Gastroesophageal sphincter (tissue), 4 donors: ENCODE measurements around the gene SSBP4. TPM values are rescaled to one million over a fixed set of nuclear protein-coding genes. Genes with fewer than 3 reads are reported as not detected.
A peak's percentile ranks its signal among the peaks of the same experiment; 100 is the strongest.

Source experiments
- ATAC-seq: fragments of 150-250 bp; one replicate; pipeline ENCODE4 v1.9.1; 2016; ENCODE audit warnings: mild to moderate bottlenecking, moderate library complexity
- H3K27ac ChIP-seq, 4 donors: fragments of 200-600 bp; sonication (generic) in 3 of 4; 1 replicate in 3 of 4; 2 replicates in 1 of 4; pipeline ENCODE4 v1.5.1; 2016 to 2019
- H3K27me3 ChIP-seq: fragments of 200-600 bp; sonication (generic); one replicate; pipeline ENCODE4 v1.5.1; 2019
- H3K36me3 ChIP-seq, 2 donors: fragments of 200-600 bp; sonication (generic); one replicate each; pipeline ENCODE4 v1.5.1; 2019; ENCODE audit warnings: control low read depth in 1 of 2
- H3K4me1 ChIP-seq, 3 donors: fragments of 200-600 bp; sonication (generic); 1 replicate in 2 of 3; 2 replicates in 1 of 3; pipeline ENCODE4 v1.5.1; 2016 to 2019; ENCODE audit warnings: control low read depth in 2 of 3
- H3K4me3 ChIP-seq, 2 donors: fragments of 200-600 bp; sonication (generic); one replicate each; pipeline ENCODE4 v1.5.1; 2019; ENCODE audit warnings: mild to moderate bottlenecking in 1 of 2, moderate library complexity in 1 of 2
- H3K9me3 ChIP-seq, 3 donors: fragments of 200-600 bp; sonication (generic); one replicate each; pipeline ENCODE4 v1.5.1; 2017 to 2019; ENCODE audit warnings: control low read depth in 2 of 3
- EP300 ChIP-seq: sonication (generic); formaldehyde crosslinking; IDR thresholded peaks from one replicate; pipeline ENCODE4 v1.6.1; 2017; ENCODE audit warnings: antibody characterized with exemption, mild to moderate bottlenecking
- POLR2A ChIP-seq, 2 donors: fragments of 450-650 bp; IDR thresholded peaks; one replicate each; pipeline ENCODE4 v1.6.1; 2017; ENCODE audit warnings: antibody characterized with exemption in 2 of 2, mild to moderate bottlenecking in 2 of 2, moderate library complexity in 1 of 2
- POLR2AphosphoS5 ChIP-seq: sonication (generic); formaldehyde crosslinking; IDR thresholded peaks from one replicate; pipeline ENCODE4 v1.6.1; 2017; ENCODE audit warnings: antibody characterized with exemption
- WGBS, 2 donors: methylation state at CpG; one replicate each; pipeline ENCODE4 v1.1.5; 2018; ENCODE audit warnings: low coverage in 1 of 2; 5-methylcytosine and 5-hydroxymethylcytosine counted together
- total RNA-seq, 4 donors: library from RNA; depleted of rRNA; stranded (reverse); fragments of >200 nt; gene quantifications; one replicate each; pipeline ENCODE4 v1.1.0, GENCODE V29; 2016
- TF ChIP-seq, protein P1 (sequence below), 4 experiments: fragments of 200-600 bp in 2 of 4; fragments of 450-650 bp in 2 of 4; sonication (generic) in 1 of 4; IDR thresholded peaks; one replicate each; pipeline ENCODE4 v1.5.1; 2017 to 2019; ENCODE audit warnings: antibody characterized with exemption in 4 of 4, mild to moderate bottlenecking in 2 of 4, moderate library complexity in 2 of 4

Gene SSBP4
- 10 to 100 TPM; 58.4 to 76.2 (median 61.3) TPM for total RNA-seq

DNA sequence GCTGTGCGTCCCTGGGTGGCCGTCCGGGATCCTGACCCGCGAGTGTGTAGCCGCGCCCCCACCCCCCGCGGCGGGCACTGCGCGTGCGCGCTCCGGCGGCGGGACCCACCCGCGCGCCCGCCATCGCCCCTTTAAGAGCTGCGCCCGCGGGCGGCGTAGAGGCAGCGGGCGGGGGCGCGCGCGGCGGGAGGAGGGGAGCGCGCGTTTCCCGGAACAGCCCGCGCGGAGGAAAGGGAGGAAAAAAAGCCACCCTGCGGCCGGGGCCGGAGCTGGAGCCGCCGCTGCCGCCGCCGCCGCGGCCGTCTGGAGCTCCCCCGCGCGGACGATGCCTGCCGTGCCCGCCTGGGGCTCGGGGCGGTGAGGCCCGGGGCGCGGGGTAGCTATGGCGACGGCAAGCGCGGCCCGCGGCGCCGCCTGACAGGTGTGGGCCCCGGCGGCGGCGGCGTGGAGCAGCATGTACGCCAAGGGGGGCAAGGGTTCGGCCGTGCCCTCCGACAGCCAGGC, at the start of gene SSBP4:
Gene SSBP4, plus strand, starts transcription at position 204 of the 504 bp plus-strand sequence. Its CDS starts 251 bp downstream, at position 455.
- peak; percentile 35 for ATAC-seq
- Histone ChIP-seq H3K27me3 (no peaks in the 10 kb centered on the region), H3K4me1 (peaks cover 0 to 96% (median 64%) of the 10 kb centered on the region in 3 donors)

DNA sequence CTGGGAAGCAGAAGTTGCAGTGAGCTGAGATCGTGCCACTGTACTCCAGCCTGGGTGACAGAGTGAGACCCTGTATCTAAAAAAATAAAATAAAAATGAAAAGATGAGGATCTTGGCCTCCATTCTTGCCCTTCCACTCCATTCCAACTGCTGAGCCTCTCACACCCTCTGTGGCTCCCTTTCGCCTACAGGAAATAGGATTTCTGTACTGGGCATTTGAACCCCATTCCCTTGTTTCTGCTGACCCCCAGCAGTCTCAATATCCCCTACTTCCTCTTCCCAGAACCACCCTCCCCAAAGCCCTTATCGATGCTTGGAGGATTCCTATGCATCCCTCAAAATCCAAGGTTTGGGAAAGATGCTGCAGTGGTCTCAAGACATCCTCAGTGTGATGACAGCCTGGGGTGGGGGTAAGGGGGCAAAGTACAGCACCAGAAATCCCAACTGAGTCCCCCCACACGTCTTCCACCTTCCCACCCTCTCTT, 45.7 kb upstream of the SSBP4 start:
- WGBS, 2 donors: 58 to 62% methylated on average over 4 of the region's 4 CpGs
- peak overlapping the region in 3 of 4 donors; percentile 69 to 80 (median 78) for H3K27ac ChIP-seq

More for the DNA sequence above, at the start of gene SSBP4:
- no peak for TF ChIP-seq EP300
- TF ChIP-seq, protein P1, sequence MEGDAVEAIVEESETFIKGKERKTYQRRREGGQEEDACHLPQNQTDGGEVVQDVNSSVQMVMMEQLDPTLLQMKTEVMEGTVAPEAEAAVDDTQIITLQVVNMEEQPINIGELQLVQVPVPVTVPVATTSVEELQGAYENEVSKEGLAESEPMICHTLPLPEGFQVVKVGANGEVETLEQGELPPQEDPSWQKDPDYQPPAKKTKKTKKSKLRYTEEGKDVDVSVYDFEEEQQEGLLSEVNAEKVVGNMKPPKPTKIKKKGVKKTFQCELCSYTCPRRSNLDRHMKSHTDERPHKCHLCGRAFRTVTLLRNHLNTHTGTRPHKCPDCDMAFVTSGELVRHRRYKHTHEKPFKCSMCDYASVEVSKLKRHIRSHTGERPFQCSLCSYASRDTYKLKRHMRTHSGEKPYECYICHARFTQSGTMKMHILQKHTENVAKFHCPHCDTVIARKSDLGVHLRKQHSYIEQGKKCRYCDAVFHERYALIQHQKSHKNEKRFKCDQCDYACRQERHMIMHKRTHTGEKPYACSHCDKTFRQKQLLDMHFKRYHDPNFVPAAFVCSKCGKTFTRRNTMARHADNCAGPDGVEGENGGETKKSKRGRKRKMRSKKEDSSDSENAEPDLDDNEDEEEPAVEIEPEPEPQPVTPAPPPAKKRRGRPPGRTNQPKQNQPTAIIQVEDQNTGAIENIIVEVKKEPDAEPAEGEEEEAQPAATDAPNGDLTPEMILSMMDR (IDR thresholded peaks at IDR 0.05): peak in 3 of 4 experiments; percentile 51 to 80 (median 70)
- peak; percentile 26 to 52 for TF ChIP-seq POLR2A (IDR thresholded peaks at IDR 0.05)
- Histone ChIP-seq H3K27ac (peak within 1 kb of the TSS; percentile 76 to 93 (median 90)), H3K4me3 (peak within 1 kb of the TSS; percentile 43 to 82), H3K36me3 (no peaks in the 10 kb centered on the region), H3K9me3 (no peaks in the 10 kb centered on the region)
- no CpG with 5 or more reads among the region's 80 CpGs for WGBS, 2 donors

DNA sequence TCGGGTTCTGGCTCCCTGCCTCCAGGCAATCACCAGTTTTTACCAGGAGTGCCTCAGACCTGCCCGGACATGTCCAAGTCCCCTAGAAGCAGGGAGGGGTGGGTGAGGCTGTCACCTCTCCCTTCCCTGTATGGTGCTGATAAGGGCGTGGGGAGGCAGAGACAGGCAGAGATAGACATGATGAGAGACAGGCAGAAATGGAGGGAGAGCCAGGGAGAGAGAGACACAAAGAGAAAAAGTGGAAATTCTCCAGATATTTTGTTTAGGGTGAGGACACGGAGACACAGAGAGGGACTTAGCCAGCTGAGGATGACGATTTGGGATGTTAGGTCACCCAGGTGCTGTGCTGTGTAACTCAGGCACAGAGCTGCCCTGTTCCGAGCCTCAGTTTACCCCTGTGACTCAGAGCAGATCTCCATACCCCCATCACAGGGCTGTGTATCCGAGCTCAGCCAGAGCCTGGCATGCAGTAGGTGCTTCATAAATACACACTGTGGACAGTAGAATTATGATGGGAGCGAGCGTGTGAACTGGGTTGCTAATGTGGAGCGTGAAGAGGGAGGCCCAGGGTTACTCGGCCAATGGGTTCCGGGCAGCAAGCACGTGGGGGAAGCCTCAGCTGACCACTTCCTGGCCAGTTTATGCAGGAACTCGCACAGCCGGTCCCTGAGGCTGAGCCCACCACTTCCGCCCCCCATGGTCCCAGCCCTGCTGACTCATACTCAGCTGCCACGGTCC, 45.1 kb upstream of the SSBP4 start:
- Histone ChIP-seq H3K4me1 (peaks cover 0 to 33% (median 16%) of the 10 kb centered on the region in 3 donors), H3K36me3 (peaks cover 0 to 4% of the 10 kb centered on the region in 2 donors), H3K27ac (peak overlapping the region in 3 of 4 donors; percentile 69 to 80 (median 78)), H3K9me3 (no peaks in the 10 kb centered on the region), H3K4me3 (peak overlapping the region in 1 of 2 donors; percentile 9), H3K27me3 (no peaks in the 10 kb centered on the region)
- WGBS, 2 donors: 61 to 71% methylated on average over 4 of the region's 17 CpGs
- ATAC-seq: peak; percentile 97
- no peak for TF ChIP-seq EP300
- TF ChIP-seq, protein P1 (IDR thresholded peaks at IDR 0.05): no peak
- TF ChIP-seq POLR2A (IDR thresholded peaks at IDR 0.05): no peak
- TF ChIP-seq POLR2AphosphoS5: peak; percentile 78

More for the DNA sequence above, 45.7 kb upstream of the SSBP4 start:
- Histone ChIP-seq H3K27me3 (no peaks in the 10 kb centered on the region), H3K4me3 (no peak overlapping the region), H3K36me3 (peaks cover 0 to 6% of the 10 kb centered on the region in 2 donors), H3K4me1 (peaks cover 0 to 27% (median 16%) of the 10 kb centered on the region in 3 donors), H3K9me3 (no peaks in the 10 kb centered on the region)
- TF ChIP-seq, protein P1 (IDR thresholded peaks at IDR 0.05): no peak
- TF ChIP-seq POLR2A (IDR thresholded peaks at IDR 0.05): no peak
- TF ChIP-seq EP300: no peak
- no peak for TF ChIP-seq POLR2AphosphoS5
- no peak for ATAC-seq

DNA sequence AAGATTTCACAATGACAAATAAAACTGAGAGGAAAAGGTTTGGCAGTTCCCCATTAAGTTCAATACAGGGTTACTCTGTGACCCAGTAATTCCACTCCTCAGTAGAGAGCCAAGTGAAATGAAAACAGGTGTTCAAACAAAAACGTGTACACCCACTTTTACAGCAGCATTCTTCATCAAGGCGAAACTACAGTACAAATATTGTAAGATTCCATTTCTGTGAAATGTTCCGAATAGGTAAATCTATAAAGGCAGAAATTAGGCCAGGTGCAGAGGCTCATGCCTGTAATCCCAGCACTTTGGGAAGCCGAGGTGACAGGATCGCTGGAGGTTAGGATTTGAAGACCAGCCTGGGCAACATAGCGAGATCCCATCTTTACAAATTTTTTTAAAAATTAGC, 42.2 kb upstream of the SSBP4 start:
- Histone ChIP-seq H3K27me3 (peaks cover 4% of the 10 kb centered on the region), H3K4me3 (no peak overlapping the region), H3K9me3 (no peaks in the 10 kb centered on the region), H3K4me1 (peaks cover 0 to 52% (median 16%) of the 10 kb centered on the region in 3 donors), H3K36me3 (no peaks in the 10 kb centered on the region), H3K27ac (no peak overlapping the region)
- no peak for ATAC-seq
- TF ChIP-seq POLR2AphosphoS5 (no peak), POLR2A (IDR thresholded peaks at IDR 0.05) (no peak), EP300 (no peak)
- TF ChIP-seq, protein P1 (IDR thresholded peaks at IDR 0.05): no peak
- WGBS, 2 donors: 61 to 86% methylated on average over 2 to 6 of the region's 6 CpGs
